Large intestine (tissue), 3 donors: ENCODE data around the gene APBB2. TPM values are rescaled to one million over a fixed set of nuclear protein-coding genes. Genes with fewer than 3 reads are reported as not detected.

Experiments
- DNase-seq, 2 donors: peaks; one replicate each; pipeline versions ENCODE4 v3.0.0 to v3.0.0-alpha.2; 2013
- H3K27ac ChIP-seq: one replicate; pipeline ENCODE4 v1.5.1; 2013; ENCODE audit warnings: low read length
- H3K27me3 ChIP-seq: 2 replicates; pipeline ENCODE4 v1.6.1; 2013; ENCODE audit warnings: low read length; ENCODE audit not compliant: control insufficient read depth, insufficient read depth
- H3K36me3 ChIP-seq: 2 replicates; pipeline ENCODE4 v1.6.1; 2013; ENCODE audit warnings: low read length; ENCODE audit not compliant: control insufficient read depth, insufficient read depth
- H3K4me1 ChIP-seq: one replicate; pipeline ENCODE4 v1.6.1; 2013; ENCODE audit warnings: low read length; ENCODE audit not compliant: control insufficient read depth, insufficient read depth
- H3K4me3 ChIP-seq: one replicate; pipeline ENCODE4 v1.5.1; 2013; ENCODE audit warnings: low read length
- H3K9me3 ChIP-seq: one replicate; pipeline ENCODE4 v1.6.1; 2013; ENCODE audit warnings: mild to moderate bottlenecking, low read depth, low read length, moderate library complexity; ENCODE audit not compliant: control insufficient read depth
- WGBS: methylation state at CpG from one replicate; pipeline ENCODE4 v1.1.5; 2013; ENCODE audit warnings: low lambda C conversion rate; ENCODE audit not compliant: insufficient coverage; 5-methylcytosine and 5-hydroxymethylcytosine counted together
- polyA plus RNA-seq: library from polyadenylated mRNA; unstranded; fragments of 120-200 nt; gene quantifications from one replicate; pipeline ENCODE4 v1.2.1, GENCODE V29; 2013

Gene APBB2
- polyA plus RNA-seq, 1 donor: 26.6 TPM

DNA sequence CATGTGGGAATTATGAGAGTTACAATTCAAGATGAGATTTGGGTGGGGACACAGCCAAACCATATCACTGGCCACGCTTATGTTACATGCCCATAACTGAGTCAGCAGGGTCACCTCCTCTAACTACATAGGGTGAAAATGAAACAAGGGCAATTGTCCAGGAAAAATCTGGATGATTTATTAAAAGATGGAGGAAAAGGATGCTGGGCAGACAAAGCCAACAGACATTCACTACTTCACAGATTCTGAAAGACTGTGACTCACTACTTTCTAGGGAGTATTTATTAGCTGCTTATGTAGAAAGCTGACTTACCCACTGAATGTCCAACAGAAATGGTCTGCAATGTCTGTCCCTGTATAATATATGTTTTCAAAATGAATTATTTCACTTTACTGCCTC is 72.4 kb downstream of the APBB2 start:
- Histone ChIP-seq H3K4me1 (peaks cover 22% of the 10 kb centered on the region), H3K4me3 (no peak overlapping the region), H3K36me3 (peaks cover 7% of the 10 kb centered on the region), H3K27me3 (no peaks in the 10 kb centered on the region), H3K27ac (no peak overlapping the region), H3K9me3 (no peaks in the 10 kb centered on the region)
- no CpG with 5 or more reads among the region's 1 CpG for WGBS
- DNase-seq: no peak

DNA sequence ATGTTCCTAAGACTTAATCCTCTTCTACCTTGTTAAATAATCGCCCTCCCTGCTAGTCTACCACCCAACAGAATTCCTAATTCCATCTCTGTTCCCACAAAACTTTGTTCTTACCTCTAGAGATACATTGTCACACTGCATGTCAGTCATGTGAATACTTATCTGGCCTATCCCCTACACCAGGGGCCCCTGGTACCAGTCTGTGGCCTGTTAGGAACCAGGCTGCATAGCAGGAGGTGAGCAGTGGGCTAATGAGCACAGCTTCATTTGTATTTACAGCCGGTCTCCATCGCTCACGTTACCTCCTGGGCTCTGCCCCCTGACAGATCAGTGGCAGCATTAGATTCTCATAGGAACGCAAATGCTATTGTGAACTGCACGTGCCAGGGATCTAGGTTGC is 73.9 kb downstream of the APBB2 start:
- no peak overlapping the region for H3K27ac ChIP-seq
- DNase-seq: no peak
- peaks cover 7% of the 10 kb centered on the region for H3K36me3 ChIP-seq
- H3K27me3 ChIP-seq: no peaks in the 10 kb centered on the region
- 89% methylated on average over 2 of the region's 6 CpGs for WGBS
- no peaks in the 10 kb centered on the region for H3K9me3 ChIP-seq
- H3K4me1 ChIP-seq: peaks cover 15% of the 10 kb centered on the region
- H3K4me3 ChIP-seq: no peak overlapping the region

DNA sequence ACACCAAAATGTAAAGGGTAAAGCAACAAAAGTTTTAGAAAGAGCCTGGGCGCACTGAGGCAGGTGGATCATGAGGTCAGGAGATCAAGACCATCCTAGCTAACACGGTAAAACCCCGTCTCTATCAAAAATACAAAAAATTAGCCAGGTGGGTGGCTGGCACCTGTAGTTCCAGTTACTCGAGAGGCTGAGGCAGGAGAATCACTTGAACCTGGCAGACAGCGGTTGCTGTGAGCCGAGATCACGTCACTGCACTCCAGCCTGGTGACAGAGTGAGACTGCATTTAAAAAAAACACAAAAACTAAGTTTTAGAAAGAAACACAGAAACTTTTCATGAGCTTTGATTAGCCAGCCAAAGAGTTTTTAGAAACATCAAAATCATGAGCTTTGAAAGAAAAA is 76.5 kb downstream of the APBB2 start:
- Histone ChIP-seq H3K36me3 (peaks cover 7% of the 10 kb centered on the region), H3K4me3 (no peak overlapping the region), H3K27ac (no peak overlapping the region), H3K4me1 (peaks cover 14% of the 10 kb centered on the region), H3K27me3 (no peaks in the 10 kb centered on the region), H3K9me3 (no peaks in the 10 kb centered on the region)
- DNase-seq: no peak
- WGBS: no CpG with 5 or more reads among the region's 7 CpGs

DNA sequence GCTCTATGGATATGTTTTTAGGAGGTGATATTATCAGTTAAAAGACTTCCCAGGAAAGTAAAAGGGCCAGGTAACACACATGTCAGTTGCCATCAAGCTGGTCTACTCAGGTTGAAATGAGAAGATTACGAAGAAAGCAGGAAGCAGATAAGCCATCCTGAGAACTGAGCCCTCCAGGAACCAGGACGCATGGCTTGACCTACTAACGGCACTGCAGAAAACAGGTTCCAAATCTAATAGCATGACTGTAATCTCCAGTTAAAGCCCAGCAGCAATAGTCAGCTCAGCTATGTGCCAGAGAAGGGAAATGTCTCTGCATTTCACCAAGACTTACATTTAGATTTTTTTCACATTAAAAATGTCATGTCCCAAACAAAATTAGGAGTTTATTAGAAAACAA is 77.9 kb downstream of the APBB2 start:
- DNase-seq: peak in 1 of 2 donors; percentile 33
- H3K27ac ChIP-seq: peak overlapping the region; percentile 11
- H3K4me3 ChIP-seq: no peak overlapping the region
- no peaks in the 10 kb centered on the region for H3K27me3 ChIP-seq
- H3K36me3 ChIP-seq: peaks cover 6% of the 10 kb centered on the region
- WGBS: no CpG with 5 or more reads among the region's 3 CpGs
- H3K4me1 ChIP-seq: peaks cover 13% of the 10 kb centered on the region
- no peaks in the 10 kb centered on the region for H3K9me3 ChIP-seq

DNA sequence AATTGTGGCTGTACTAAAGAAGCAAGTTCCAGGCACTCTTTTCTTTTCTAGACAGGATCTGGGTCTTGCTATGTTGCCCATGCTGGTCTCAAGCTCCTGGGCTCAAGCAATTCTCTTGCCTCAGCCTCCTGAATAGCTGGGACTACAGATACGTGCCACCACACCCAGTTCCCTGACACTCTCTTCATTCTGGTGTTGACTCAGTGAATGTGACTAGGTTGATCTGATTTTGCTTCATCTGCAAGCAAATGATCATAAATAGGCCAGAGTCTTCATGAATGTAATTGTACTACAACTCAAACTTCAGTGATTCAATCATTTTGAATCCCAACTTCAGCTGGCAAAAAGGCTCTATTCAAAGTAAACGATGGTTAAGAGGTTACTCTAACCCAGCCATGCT is 78.5 kb downstream of the APBB2 start:
- peak overlapping the region; percentile 11 for H3K27ac ChIP-seq
- no CpG with 5 or more reads among the region's 2 CpGs for WGBS
- no peaks in the 10 kb centered on the region for H3K27me3 ChIP-seq
- peak; percentile 40 to 73 for DNase-seq
- no peaks in the 10 kb centered on the region for H3K9me3 ChIP-seq
- peaks cover 13% of the 10 kb centered on the region for H3K4me1 ChIP-seq
- no peaks in the 10 kb centered on the region for H3K36me3 ChIP-seq
- H3K4me3 ChIP-seq: no peak overlapping the region

DNA sequence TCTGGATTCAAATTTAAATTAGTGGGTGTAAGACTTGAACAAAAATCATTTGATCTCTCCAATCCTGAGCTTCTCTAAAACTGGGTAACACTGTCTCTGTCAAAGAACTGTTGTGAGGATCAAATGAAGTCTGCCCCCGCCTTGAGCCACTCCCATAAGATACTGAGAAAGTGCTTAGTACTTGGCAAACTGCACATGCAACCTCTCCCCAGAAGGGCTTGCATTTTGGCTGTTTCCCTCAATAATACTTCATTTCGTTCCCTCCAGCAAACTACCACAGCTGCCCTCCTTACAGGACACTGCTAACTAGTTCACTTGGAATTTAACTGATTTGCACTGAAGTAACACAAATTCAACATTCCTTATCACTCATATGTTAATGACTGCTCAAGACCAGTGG is 79.8 kb downstream of the APBB2 start:
- no peak overlapping the region for H3K27ac ChIP-seq
- H3K27me3 ChIP-seq: no peaks in the 10 kb centered on the region
- H3K9me3 ChIP-seq: no peaks in the 10 kb centered on the region
- peak in 1 of 2 donors; percentile 35 for DNase-seq
- peaks cover 13% of the 10 kb centered on the region for H3K4me1 ChIP-seq
- H3K4me3 ChIP-seq: no peak overlapping the region
- no peaks in the 10 kb centered on the region for H3K36me3 ChIP-seq
- WGBS: no CpG with 5 or more reads among the region's 2 CpGs

DNA sequence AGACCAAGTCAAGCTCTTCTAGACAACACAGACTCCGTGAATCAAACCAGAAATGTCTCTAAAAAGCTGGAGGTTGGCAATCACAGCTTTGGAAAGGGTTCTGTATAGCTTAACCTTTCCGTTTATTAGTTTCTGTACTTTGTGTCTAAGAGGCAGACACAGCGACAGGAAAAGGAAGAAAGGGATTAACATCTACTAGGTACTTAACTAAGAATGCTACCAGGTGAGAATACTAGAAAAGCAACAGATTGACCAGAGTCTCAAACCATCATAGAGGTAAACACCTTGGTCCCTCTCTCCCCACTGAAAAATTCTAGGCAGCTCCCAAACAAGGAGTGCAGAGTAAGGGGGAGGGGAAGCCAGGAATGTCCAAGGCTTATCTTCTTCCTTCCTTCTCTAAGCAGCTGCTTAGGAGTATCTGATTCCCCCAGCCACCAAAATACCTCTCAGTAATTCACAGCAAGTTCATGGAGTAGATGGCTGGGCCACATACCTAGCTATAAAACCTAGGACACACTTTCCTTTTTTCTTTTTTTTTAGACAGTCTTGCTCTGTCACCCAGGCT is 80.8 kb downstream of the APBB2 start:
- H3K27me3 ChIP-seq: no peaks in the 10 kb centered on the region
- WGBS: no CpG with 5 or more reads among the region's 3 CpGs
- DNase-seq: peak in 1 of 2 donors; percentile 59
- no peak overlapping the region for H3K4me3 ChIP-seq
- H3K4me1 ChIP-seq: peaks cover 13% of the 10 kb centered on the region
- H3K36me3 ChIP-seq: no peaks in the 10 kb centered on the region
- H3K9me3 ChIP-seq: no peaks in the 10 kb centered on the region
- H3K27ac ChIP-seq: peak overlapping the region; percentile 34

DNA sequence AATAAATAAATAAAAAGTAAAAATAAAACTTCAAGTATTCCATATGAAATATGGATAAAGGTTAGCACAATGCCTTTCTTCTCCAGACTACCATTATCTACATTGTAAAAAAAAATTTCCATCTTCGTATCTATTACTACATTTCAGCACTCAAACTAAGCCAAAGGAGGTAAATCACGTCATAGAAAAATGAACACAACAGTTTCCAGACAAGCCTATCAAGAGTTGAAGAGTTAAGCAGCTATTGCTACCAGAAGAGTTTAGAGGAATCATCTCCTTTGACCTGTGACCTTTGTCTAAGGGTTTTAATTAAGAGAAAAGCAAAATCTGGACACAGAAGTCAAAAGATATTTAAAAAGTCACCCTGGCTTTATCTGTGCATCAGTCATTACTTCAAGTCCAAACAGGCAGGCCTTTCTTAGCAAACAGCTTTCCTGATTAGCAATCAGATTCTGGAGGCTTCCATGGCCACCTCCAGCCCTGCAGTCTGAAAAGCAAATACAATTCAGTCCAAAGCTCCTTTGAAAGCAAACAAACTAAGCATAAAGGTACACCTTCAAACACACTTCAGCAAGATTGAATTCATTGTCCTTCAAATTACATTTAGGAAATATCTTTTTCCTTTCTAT is 82.2 kb downstream of the APBB2 start:
- peak overlapping the region; percentile 0 for H3K27ac ChIP-seq
- 28% methylated on average over 2 of the region's 2 CpGs for WGBS

DNA sequence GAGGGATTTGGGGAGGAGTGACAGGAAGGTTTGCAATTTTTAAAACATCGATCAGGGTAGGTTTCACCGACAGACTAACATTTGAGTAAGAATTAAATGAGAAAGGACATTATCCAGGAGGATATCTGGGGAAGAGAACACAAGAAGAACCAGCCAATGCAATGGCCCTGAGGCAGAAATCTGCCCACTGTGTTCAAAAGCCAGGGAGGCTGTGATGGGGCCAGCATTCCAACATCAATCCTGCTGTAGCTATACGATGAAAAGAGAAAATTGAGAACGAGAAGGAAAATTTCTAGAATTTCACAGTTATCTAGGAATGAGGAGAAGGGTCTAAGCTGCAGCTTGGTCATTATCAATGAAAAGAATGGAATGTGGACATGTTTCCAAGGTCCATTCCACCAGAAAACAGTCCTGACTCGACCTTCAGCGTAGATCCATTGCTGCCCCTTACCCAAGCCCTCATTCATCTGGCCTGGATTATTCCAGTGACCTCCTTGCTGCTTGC is 84.4 kb downstream of the APBB2 start:
- Histone ChIP-seq H3K36me3 (no peaks in the 10 kb centered on the region), H3K27ac (no peak overlapping the region), H3K9me3 (no peaks in the 10 kb centered on the region), H3K27me3 (no peaks in the 10 kb centered on the region), H3K4me3 (no peak overlapping the region), H3K4me1 (peaks cover 14% of the 10 kb centered on the region)
- WGBS: 94% methylated on average over 2 of the region's 6 CpGs
- DNase-seq: no peak

More for the DNA sequence above, 82.2 kb downstream of the APBB2 start:
- no peak overlapping the region for H3K4me3 ChIP-seq
- no peaks in the 10 kb centered on the region for H3K36me3 ChIP-seq
- peaks cover 13% of the 10 kb centered on the region for H3K4me1 ChIP-seq
- H3K27me3 ChIP-seq: no peaks in the 10 kb centered on the region
- peak; percentile 44 to 85 for DNase-seq
- no peaks in the 10 kb centered on the region for H3K9me3 ChIP-seq

DNA sequence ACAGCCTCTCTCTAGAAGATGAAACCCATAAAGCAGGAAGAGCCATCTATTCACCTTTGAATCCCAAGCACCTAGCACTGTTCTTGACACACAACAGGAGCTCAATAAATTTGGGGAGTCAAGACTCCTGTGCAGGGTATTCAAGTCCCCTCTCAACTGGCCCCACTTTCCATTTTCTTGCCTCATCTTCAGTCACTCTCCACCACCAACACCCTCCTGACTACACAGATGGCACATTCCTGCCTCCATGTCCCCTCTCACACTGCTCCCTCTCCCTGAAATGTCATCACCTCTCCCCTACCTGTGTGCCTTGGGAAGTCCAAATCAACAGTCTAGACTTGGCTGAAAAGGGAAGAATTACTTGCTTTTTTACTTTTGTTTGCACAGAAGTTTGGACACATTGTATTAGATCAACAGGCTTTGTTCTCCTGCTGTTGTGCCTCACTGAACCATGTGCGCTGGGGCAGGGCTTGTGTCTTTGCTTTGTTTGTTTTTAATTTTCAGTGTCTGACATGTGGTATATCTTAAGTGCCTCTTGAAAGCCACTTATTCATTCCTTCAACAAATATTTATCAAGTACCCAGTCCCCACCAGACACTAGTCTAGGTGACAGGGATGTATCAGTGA is 85.1 kb downstream of the APBB2 start:
- no CpG with 5 or more reads among the region's 1 CpG for WGBS
- no peak for DNase-seq
- no peaks in the 10 kb centered on the region for H3K36me3 ChIP-seq

More for the DNA sequence above, 85.1 kb downstream of the APBB2 start:
- Histone ChIP-seq H3K4me1 (peaks cover 9% of the 10 kb centered on the region), H3K27me3 (no peaks in the 10 kb centered on the region), H3K27ac (no peak overlapping the region), H3K9me3 (no peaks in the 10 kb centered on the region), H3K4me3 (no peak overlapping the region)
